H7 (cell line): Measurements from ENCODE around the gene PAK6. TPM values are rescaled to one million over a fixed set of nuclear protein-coding genes. Genes with fewer than 3 reads are reported as not detected.

Source experiments
- DNase-seq: peaks from one replicate; pipeline ENCODE4 v3.0.0; 2012
- H3K27me3 ChIP-seq: 2 replicates; pipeline ENCODE4 v1.6.0; 2011; ENCODE audit warnings: mild to moderate bottlenecking, low read length; ENCODE audit not compliant: control insufficient read depth, insufficient read depth
- H3K36me3 ChIP-seq: replicated peaks from 2 replicates; pipeline ENCODE4 v1.5.1; 2011; ENCODE audit warnings: low read length; ENCODE audit not compliant: control insufficient read depth, insufficient read depth
- H3K4me3 ChIP-seq: 2 replicates; pipeline ENCODE4 v1.5.1; 2011; ENCODE audit warnings: low read depth, mild to moderate bottlenecking, control low read depth, low read length, moderate library complexity; ENCODE audit not compliant: insufficient read depth
- total RNA-seq: library from RNA; depleted of rRNA; stranded (reverse); fragments of >200 nt; shearing (Covaris generic); gene quantifications from 2 replicates; pipeline ENCODE4 v1.2.3, GENCODE V29; 2014

PAK6 gene
- total RNA-seq, 1 experiment from 2014 or later: 4.9 TPM

GRCh38 chr15:40283615-40284300 is 44.9 kb downstream of the PAK6 start:
- peak; percentile 84 for DNase-seq
- Histone ChIP-seq H3K36me3 (no peaks in the 10 kb centered on the region), H3K4me3 (peak overlapping the region; percentile 50), H3K27me3 (peaks cover 52% of the 10 kb centered on the region)

- Histone ChIP-seq H3K36me3 (no peaks in the 10 kb centered on the region), H3K4me3 (no peak overlapping the region), H3K27me3 (peaks cover 47% of the 10 kb centered on the region)
- no peak for DNase-seq
These were observed 46.3 kb downstream of the PAK6 start for GRCh38 chr15:40285151-40285550.

- Histone ChIP-seq H3K27me3 (peaks cover 47% of the 10 kb centered on the region), H3K4me3 (no peak overlapping the region), H3K36me3 (no peaks in the 10 kb centered on the region)
- no peak for DNase-seq
These were observed 46.7 kb downstream of the PAK6 start for GRCh38 chr15:40285554-40286011.

GRCh38 chr15:40286061-40286532 is 47.2 kb downstream of the PAK6 start:
- peaks cover 45% of the 10 kb centered on the region for H3K27me3 ChIP-seq
- no peaks in the 10 kb centered on the region for H3K36me3 ChIP-seq
- no peak for DNase-seq
- H3K4me3 ChIP-seq: no peak overlapping the region

- no peaks in the 10 kb centered on the region for H3K36me3 ChIP-seq
- H3K27me3 ChIP-seq: peaks cover 45% of the 10 kb centered on the region
- DNase-seq: no peak
- no peak overlapping the region for H3K4me3 ChIP-seq
These were observed 47.9 kb downstream of the PAK6 start for GRCh38 chr15:40286794-40287193.

- Histone ChIP-seq H3K4me3 (no peak overlapping the region), H3K36me3 (no peaks in the 10 kb centered on the region), H3K27me3 (peaks cover 46% of the 10 kb centered on the region)
- DNase-seq: no peak
These were observed 48.6 kb downstream of the PAK6 start for GRCh38 chr15:40287505-40287904.

GRCh38 chr15:40287968-40288367 is 49.1 kb downstream of the PAK6 start:
- Histone ChIP-seq H3K4me3 (no peak overlapping the region), H3K27me3 (peaks cover 46% of the 10 kb centered on the region), H3K36me3 (no peaks in the 10 kb centered on the region)
- no peak for DNase-seq

- Histone ChIP-seq H3K27me3 (peaks cover 38% of the 10 kb centered on the region), H3K4me3 (no peak overlapping the region), H3K36me3 (no peaks in the 10 kb centered on the region)
- DNase-seq: no peak
These were observed 50.4 kb downstream of the PAK6 start for GRCh38 chr15:40289140-40289775.

GRCh38 chr15:40290545-40290917 is 51.7 kb downstream of the PAK6 start:
- DNase-seq: no peak
- Histone ChIP-seq H3K27me3 (peaks cover 33% of the 10 kb centered on the region), H3K36me3 (no peaks in the 10 kb centered on the region), H3K4me3 (no peak overlapping the region)

- DNase-seq: peak; percentile 90
- Histone ChIP-seq H3K27me3 (peaks cover 33% of the 10 kb centered on the region), H3K4me3 (peak overlapping the region; percentile 38), H3K36me3 (no peaks in the 10 kb centered on the region)
These were observed 52.2 kb downstream of the PAK6 start for GRCh38 chr15:40290918-40291574.

- Histone ChIP-seq H3K27me3 (peaks cover 33% of the 10 kb centered on the region), H3K4me3 (no peak overlapping the region), H3K36me3 (no peaks in the 10 kb centered on the region)
- DNase-seq: no peak
These were observed 53.4 kb downstream of the PAK6 start for GRCh38 chr15:40292246-40292645.

- no peak for DNase-seq
- no peak overlapping the region for H3K4me3 ChIP-seq
- H3K36me3 ChIP-seq: no peaks in the 10 kb centered on the region
- H3K27me3 ChIP-seq: peaks cover 33% of the 10 kb centered on the region
These were observed 54.1 kb downstream of the PAK6 start for GRCh38 chr15:40293006-40293405.

GRCh38 chr15:40293905-40294895 is 55.3 kb downstream of the PAK6 start:
- H3K4me3 ChIP-seq: no peak overlapping the region
- H3K27me3 ChIP-seq: peaks cover 33% of the 10 kb centered on the region
- H3K36me3 ChIP-seq: no peaks in the 10 kb centered on the region
- DNase-seq: peak; percentile 73

- Histone ChIP-seq H3K27me3 (peaks cover 30% of the 10 kb centered on the region), H3K4me3 (no peak overlapping the region)
- DNase-seq: peak; percentile 34
These were observed 56.4 kb downstream of the PAK6 start for GRCh38 chr15:40295297-40295696.

More at GRCh38 chr15:40295297-40295696, 56.4 kb downstream of the PAK6 start:
- H3K36me3 ChIP-seq: no peaks in the 10 kb centered on the region
